GM18499 (cell line): Measurements from ENCODE around the gene GATAD1.
"Not testable (repeated sequence)": the region's sequence is repeated elsewhere in the genome, so short reads cannot be mapped to it uniquely, and the experiment has no call there.

Source experiments
- ATAC-seq: cut with Tn5 transposase; IDR thresholded peaks from one replicate; pipeline ENCODE4 v1.9.1; 2021; ENCODE audit warnings: moderate number of reproducible peaks; ENCODE audit not compliant: insufficient read depth, unreplicated experiment

Gene GATAD1

GRCh38 chr7:92447345-92448204 lies at the start of gene GATAD1:
TSS of gene GATAD1 (plus strand) at chr7:92447482. CDS start at chr7:92447730, 248 bp downstream.
- ATAC-seq, result peak; percentile 65

DNA sequence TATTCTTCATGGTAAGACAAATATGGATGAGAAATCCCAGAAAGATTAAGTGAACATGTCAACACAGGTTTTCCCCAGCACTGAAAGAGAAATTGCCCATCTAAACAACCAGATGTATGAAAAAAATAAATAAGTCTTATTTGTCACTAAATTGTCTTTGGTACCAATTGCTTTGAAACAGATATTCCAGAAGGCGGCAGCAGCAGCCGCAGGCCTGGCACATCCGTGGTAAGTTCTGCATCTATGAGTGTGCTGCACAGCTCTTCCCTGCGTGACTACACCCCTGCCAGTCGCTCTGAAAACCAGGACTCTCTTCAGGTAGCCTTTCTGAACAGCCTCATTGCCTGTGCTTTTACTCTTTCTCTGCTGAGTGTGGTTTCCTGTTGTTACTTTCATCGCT lies 49.7 kb upstream of the GATAD1 start:
- no peak for ATAC-seq

DNA sequence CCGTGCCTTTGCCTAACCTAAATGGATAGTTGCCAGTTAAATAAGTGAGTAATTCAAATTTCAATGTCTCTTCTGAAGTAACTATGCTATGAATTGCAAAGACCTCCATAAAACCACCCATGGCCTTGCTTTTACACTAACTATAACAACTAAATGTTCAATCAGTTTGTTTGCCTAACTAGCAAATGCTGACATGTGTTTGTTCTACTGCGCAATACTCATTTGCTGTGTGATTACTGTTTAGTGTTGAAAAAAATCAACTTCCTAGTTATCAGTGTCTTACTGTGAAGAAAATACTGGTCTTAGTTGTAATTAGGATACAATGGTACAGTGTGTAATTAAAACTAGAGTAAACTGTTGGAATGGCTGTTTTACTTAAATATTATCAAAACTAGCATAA lies 47.3 kb upstream of the GATAD1 start:
- no peak for ATAC-seq

GRCh38 chr7:92402920-92403759 lies 44.1 kb upstream of the GATAD1 start:
- no peak for ATAC-seq

GRCh38 chr7:92403760-92404074 lies 43.6 kb upstream of the GATAD1 start:
- ATAC-seq, result no peak

DNA sequence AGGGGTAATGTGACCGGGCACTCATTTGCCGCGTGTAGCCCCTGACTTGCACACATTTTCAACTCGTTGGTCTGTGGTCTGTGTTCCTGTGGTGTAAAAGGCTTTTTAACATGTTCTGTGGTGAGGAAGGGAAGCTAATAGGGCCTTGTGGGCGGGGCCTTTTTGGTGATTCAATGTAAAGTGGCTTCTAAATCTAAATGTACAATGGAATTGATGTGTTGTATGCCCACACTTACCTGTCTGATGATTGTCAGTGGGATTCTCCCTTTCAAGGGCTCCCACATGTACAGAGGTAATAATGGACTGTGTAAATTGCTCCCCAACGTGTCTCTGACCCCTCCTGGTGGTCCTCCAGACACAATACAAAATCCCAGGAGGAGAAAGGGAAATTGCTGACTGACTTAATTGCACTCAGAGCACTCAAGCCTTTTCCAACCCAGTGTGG lies 43.1 kb upstream of the GATAD1 start:
- ATAC-seq, result no peak

GRCh38 chr7:92409357-92409756 lies 37.9 kb upstream of the GATAD1 start:
- ATAC-seq, result no peak

GRCh38 chr7:92410162-92410561 lies 37.1 kb upstream of the GATAD1 start:
- not testable (repeated sequence) for ATAC-seq

- no peak for ATAC-seq
These were observed 34.5 kb upstream of the GATAD1 start for GRCh38 chr7:92412745-92413144.

GRCh38 chr7:92413550-92413949 lies 33.7 kb upstream of the GATAD1 start:
- no peak for ATAC-seq

GRCh38 chr7:92415225-92415624 lies 32.1 kb upstream of the GATAD1 start:
- ATAC-seq, result no peak

DNA sequence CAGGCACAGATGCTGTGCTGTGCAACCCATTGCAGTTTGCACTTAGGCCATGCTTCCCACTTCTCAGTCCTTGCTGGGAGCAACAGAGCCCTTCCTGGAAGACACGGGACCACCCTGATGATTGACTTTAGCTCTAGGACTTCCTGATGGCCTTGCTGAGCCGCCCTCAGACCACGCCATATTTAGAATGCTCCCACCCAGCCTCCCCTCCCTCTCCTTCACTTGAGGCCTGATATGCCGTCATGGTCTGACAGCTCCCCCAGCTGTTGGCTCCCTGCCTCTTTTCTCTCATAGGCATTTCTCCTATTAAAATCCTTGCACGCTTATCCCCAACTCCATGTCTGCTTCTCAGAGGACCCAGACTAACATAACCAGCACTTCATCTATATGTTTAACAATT lies 29.4 kb upstream of the GATAD1 start:
- ATAC-seq, result no peak

DNA sequence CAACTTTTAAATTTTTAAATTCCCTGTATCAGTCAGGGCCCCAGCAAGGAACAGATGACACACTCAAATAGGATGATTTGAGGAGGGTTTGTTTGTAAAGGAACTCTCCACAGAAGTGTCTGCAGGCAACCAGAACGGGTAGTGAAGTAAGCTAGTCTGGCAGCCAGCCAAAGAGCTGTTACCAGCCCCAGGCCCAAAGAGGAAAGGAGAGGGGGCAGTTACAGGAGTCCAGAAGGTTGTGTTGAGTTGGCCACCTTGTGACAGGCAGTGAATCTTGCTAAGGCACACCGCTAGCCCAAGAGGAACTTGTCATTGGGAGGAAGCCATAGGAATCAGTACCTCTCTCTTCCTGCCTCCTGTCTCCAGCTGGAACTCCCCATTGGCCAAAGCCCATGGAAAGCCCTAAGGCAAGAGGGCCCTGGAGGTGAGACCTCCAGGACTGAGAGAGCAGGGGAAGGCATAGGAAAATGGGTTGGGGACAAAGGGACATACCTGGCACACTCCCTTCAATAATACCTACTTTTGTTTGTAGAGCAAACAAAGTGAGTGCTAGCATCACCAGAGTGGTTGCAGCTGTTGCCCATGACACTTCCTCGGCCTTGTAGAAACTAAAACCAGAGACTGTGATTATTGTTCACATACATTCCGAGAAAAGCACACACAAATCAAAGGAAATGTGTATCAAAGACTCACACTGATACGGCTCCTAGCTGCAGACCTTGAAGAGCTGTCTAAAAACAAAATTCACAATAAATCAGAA lies 25.4 kb upstream of the GATAD1 start:
- no peak for ATAC-seq

DNA sequence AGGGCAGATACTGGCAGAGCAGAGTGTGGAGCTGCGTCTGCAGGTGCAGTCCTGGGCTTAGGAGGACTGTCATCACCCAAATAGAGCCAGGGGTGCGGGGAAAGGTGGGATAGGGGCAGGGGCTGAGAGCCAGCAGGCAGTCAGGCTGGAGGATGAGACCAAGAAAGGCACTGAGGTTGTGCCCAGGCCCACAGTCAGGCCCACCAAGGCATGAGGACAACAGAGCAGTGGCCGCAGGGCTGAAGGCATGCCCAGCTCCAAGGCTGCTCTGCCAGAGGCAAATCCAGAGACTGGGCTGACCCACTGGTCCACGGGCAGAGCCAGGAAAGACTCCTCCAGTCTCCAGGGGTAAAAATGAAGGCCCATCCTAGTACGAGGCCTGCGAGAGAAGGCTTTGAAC lies 24.4 kb upstream of the GATAD1 start:
- no peak for ATAC-seq

- ATAC-seq, result no peak
These were observed 23.6 kb upstream of the GATAD1 start for GRCh38 chr7:92423710-92424131.

- no peak for ATAC-seq
These were observed 21.9 kb upstream of the GATAD1 start for GRCh38 chr7:92425311-92425947.

- ATAC-seq, result no peak
These were observed 20.1 kb upstream of the GATAD1 start for GRCh38 chr7:92427193-92427592.

- no peak for ATAC-seq
These were observed 14.9 kb upstream of the GATAD1 start for GRCh38 chr7:92432299-92432946.

- no peak for ATAC-seq
These were observed 14.3 kb upstream of the GATAD1 start for GRCh38 chr7:92433019-92433418.

DNA sequence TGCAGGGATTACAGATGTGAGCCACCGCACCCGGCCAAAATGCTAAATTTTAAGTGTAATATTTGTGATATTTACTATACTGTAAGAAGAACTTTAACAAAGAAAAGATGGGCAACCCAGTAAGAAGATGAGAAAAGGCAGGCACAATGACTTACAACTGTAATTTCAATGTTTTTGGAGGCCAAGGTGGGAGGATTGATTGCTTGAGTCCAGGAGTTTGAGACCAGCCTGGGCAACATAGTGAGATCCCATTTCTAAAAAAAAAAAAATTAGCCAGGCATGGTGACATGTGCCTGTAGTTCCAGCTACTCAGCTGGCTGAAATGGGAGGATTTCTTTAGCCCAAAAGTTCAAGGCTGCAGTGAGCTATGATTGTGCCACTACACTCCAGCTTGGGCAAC lies 11.7 kb upstream of the GATAD1 start:
- no peak for ATAC-seq
